Measurements from ENCODE around the gene SHB. TPM values are rescaled to one million over a fixed set of nuclear protein-coding genes. Genes with fewer than 3 reads are reported as not detected.

The SHB gene
- total and polyA plus RNA-seq, 11 donors: 7.8 to 31.4 (median 21.4) TPM

DNA sequence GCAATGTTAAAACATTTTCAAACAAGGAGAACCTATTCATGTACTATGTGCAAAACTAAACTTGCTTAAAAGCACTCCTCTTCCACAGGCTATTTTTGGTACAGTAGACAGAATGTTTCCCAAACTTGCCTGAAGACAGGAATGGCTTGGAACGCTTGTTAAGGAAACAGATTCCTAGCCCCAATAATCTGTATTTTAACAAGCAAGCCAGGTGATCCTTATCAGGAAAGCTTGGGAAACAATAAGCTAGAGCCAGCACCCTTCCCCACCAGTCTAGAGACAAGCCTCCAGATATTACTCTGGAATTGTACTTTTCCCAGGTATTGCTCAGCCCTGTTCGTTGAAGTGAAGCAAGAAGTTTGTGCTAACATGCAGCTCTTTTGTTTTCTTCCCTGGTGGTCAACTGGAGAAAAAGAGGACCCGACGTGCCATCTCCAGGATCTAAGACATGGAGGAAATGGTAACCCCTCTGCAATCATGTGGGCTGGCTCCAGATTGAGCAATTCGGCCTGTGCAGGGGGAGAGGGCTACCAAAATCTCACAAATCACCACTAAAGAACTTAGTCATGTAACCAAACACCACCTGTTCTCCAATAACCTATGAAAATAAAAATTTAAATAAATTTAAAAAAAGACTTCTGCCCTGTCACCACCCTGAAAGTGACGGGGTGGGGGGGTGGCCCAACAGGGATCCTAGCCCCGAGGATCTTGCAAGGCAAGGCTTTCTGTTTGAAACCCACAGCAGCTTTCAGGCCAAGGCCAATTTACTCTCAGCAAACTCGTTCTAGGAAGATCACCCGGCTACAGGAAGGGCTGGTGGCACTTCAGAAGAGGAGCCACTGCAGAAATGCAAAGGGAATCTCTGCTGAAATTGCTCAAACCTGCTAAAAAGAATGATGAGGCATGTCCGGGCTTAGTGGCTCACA is 48.6 kb downstream of the SHB start:
- H3K27me3 ChIP-seq: no peaks in the 10 kb centered on the region
- H3K4me3 ChIP-seq: no peak overlapping the region
- H3K27ac ChIP-seq: peak overlapping the region in 7 of 12 donors; percentile 15 to 82 (median 49)
- ATAC-seq (no peak), DNase-seq (no peak)
- peaks cover 11 to 89% (median 73%) of the 10 kb centered on the region in 12 donors for H3K4me1 ChIP-seq
- H3K9me3 ChIP-seq: no peaks in the 10 kb centered on the region
- WGBS, 4 donors: 63 to 75% (median 65%) methylated on average over 10 of the region's 10 CpGs
- TF ChIP-seq, protein P1, sequence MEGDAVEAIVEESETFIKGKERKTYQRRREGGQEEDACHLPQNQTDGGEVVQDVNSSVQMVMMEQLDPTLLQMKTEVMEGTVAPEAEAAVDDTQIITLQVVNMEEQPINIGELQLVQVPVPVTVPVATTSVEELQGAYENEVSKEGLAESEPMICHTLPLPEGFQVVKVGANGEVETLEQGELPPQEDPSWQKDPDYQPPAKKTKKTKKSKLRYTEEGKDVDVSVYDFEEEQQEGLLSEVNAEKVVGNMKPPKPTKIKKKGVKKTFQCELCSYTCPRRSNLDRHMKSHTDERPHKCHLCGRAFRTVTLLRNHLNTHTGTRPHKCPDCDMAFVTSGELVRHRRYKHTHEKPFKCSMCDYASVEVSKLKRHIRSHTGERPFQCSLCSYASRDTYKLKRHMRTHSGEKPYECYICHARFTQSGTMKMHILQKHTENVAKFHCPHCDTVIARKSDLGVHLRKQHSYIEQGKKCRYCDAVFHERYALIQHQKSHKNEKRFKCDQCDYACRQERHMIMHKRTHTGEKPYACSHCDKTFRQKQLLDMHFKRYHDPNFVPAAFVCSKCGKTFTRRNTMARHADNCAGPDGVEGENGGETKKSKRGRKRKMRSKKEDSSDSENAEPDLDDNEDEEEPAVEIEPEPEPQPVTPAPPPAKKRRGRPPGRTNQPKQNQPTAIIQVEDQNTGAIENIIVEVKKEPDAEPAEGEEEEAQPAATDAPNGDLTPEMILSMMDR (IDR thresholded peaks at IDR 0.05): no peak
- peaks cover 0 to 5% (median 0%) of the 10 kb centered on the region in 9 donors for H3K36me3 ChIP-seq
- intact Hi-C loops (cut with DNase I): loop anchor here in 1 of 10 donors (5.0 kb wide), 1 partner anchor 47 kb away; the partner anchor contains the start of gene SHB

DNA sequence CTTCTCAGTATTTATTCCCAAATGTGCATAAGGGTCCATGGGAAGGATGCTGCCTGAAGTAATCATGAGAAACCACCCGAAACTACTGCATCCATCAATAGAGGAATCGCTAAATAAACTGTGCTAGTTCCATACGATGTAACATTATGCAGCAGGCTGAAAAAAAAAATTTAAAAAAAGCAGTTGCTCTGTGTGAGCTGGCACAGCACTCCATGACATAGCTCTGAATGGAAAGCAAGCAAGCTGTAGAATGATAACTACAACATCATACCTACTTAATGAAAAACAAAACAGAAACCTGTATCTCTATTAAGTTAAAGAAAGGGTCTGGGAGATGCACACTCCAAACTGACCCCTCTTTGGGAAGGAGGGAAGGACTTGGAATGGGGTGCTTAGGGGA is 49.3 kb downstream of the SHB start:
- intact Hi-C loops (cut with DNase I): loop anchor here in 7 of 10 donors (2.0 to 10.0 kb wide), 10 partner anchors 19 to 343 kb away; partner anchors contain the start of gene SHB (in 4 of the 7)
- Histone ChIP-seq H3K27ac (peak overlapping the region in 9 of 12 donors; percentile 28 to 82 (median 53)), H3K4me3 (no peak overlapping the region), H3K4me1 (peaks cover 11 to 88% (median 67%) of the 10 kb centered on the region in 12 donors), H3K9me3 (no peaks in the 10 kb centered on the region), H3K36me3 (peaks cover 0 to 12% (median 0%) of the 10 kb centered on the region in 9 donors), H3K27me3 (no peaks in the 10 kb centered on the region)
- TF ChIP-seq, protein P1 (IDR thresholded peaks at IDR 0.05): no peak
- DNase-seq: no peak
- WGBS, 4 donors: 55 to 73% (median 65%) methylated on average over 3 of the region's 3 CpGs
- ATAC-seq: no peak

DNA sequence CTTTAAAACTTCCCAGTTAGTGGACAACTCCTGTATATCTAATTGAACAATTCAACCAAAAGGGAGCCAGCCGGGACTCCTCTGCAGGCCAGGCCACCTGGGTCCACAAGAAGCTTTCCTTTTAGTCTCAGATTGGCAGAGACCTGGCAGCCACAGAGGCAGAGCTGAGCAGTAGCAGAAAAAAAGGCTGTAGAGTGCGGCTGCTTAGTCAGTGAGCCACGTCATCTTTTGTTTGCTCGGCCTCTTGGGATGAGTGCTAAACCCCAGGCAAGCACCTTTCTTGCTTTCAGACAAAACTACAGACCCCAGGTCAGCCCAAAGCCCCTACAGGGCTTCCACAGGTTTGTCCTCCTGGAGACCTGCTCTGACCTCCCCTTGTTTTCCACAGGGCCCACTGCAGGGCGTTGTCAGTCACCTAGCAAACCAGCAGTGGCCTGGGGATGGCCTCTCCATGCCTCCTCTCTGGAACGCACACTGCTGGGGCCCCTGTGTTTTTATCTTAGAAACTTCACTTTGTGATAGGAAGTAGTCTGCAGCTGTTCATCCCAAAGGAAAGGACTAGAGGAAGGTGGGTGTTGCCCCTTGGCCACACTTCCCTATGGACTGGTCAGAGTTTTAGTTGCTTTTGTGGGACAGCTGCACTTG is 49.9 kb downstream of the SHB start:
- H3K4me3 ChIP-seq: no peak overlapping the region
- no peaks in the 10 kb centered on the region for H3K27me3 ChIP-seq
- DNase-seq (peak in 1 of 5 donors; percentile 46), ATAC-seq (peak in 3 of 4 donors; percentile 39 to 48 (median 42))
- peaks cover 0 to 17% (median 3%) of the 10 kb centered on the region in 9 donors for H3K36me3 ChIP-seq
- peaks cover 11 to 81% (median 61%) of the 10 kb centered on the region in 12 donors for H3K4me1 ChIP-seq
- intact Hi-C loops (cut with DNase I): loop anchor here in 6 of 10 donors (2.0 to 10.0 kb wide), 10 partner anchors 20 to 343 kb away; partner anchors contain the start of gene SHB (in 3 of the 6)
- TF ChIP-seq, protein P1 (IDR thresholded peaks at IDR 0.05): no peak
- no peak for TF ChIP-seq POLR2A (IDR thresholded peaks at IDR 0.05)
- H3K27ac ChIP-seq: peak overlapping the region in 11 of 12 donors; percentile 39 to 82 (median 55)
- WGBS, 4 donors: 10 to 44% (median 29%) methylated on average over 6 of the region's 6 CpGs
- H3K9me3 ChIP-seq: no peaks in the 10 kb centered on the region
